SHP77 (cell line): ENCODE data around the gene TAS2R31.
"Not testable (repeated sequence)": the region's sequence is repeated elsewhere in the genome, so short reads cannot be mapped to it uniquely, and the experiment has no call there.

ENCODE experiments used
- DNase-seq, 2 experiments: peaks; one replicate each; lab custom pipeline; 2025; lab: John Stamatoyannopoulos, UW

TAS2R31 gene, protein sequence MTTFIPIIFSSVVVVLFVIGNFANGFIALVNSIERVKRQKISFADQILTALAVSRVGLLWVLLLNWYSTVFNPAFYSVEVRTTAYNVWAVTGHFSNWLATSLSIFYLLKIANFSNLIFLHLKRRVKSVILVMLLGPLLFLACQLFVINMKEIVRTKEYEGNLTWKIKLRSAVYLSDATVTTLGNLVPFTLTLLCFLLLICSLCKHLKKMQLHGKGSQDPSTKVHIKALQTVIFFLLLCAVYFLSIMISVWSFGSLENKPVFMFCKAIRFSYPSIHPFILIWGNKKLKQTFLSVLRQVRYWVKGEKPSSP

DNA sequence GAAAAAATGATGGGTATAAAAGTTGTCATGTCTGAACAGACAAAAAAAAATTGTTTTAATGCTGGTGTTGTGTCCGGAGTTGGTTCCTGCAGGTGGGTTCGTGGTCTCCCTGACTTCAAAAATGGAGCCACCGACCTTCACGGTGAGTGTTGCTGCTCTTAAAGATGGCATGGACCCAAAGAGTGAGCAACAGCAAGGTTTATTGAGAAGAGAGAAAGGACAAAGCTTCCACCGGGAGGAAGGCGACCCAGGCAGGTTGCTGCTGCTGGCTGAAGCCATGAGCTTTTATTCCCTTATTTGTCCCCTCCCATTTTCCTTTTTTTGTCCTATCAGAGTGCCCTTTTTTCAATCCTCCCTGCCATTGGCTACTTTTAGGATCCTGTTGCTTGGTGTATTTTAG lies at the start of gene TAS2R31:
TAS2R31 (minus strand) TSS at position 101 of the 400 bp plus-strand sequence; CDS start at position 29, 72 bp downstream.
- no peak for DNase-seq

DNA sequence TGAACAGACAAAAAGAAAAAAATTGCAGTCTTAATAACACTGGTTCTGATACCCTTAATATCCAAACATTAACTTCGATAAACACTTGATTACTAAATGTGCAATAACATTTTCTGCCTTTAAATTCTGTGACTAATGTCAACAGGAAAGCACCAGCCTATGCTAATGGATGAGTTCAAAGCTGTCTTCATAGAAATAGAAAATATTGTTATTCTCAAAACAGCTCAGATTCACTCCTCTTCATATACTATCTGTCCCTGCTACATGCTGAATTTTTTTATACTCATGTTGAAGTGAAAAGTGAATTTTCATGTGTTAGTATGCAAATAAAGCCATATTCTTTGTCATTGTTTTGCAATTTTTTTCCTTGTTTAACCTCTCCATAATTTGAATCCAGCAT lies 47.0 kb upstream of the TAS2R31 start:
- no peak for DNase-seq

DNA sequence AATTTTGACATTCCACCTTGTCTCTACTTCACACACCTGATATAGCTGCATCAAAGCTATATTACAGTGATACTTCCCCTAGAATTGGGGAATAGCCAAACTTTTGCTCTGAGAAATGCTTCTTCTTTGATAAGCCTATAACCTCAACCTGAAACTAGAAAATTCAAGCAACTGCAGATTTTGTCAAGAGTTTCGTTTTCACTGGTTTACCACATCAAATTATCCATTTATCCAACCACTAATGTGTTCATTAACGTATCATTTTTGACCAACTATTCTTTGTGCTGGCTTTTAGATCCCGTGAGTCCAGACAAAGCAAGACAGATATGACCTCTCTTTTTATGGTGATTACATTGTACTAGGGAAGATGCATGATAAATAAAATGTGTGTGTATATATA lies 44.4 kb upstream of the TAS2R31 start:
- no peak for DNase-seq

DNA sequence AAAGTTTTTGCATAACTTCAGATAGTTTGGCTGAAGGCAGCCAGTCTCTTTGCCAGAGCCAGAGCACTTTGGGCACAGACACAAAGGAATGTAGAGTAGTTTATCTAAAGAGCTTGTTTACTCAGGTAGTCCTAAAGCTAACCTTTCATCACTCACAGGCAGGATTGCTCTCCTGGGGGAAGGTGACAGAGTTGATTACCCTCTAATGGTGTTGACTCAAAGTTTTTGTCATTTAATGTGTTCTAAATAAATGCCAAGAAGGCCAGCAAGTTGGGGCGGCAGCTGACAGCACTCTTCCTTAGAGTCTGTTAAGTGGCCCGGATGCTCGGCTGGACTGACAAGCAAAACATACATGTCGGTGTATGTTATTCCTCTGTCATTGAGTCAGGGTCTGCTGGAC lies 40.2 kb upstream of the TAS2R31 start:
- DNase-seq, result no peak

DNA sequence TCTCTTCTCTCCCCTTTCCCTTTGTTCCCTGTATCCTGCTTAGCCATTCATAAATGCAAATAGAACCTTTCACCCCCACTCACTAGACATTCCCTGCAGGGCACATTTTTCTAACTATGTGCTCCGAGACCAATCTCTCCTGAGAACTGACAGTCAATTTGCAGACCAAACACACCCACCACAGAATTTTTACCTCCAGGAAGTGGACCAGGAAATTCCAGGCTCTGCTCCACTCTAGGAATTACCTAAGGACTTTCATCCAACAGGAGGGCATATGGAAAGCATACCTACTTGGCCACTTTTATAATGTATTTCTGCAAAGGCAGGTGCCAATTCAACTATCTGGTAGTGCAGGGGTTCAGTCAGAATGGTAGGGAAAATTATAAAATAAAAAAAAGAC lies 39.8 kb upstream of the TAS2R31 start:
- no peak for DNase-seq

DNA sequence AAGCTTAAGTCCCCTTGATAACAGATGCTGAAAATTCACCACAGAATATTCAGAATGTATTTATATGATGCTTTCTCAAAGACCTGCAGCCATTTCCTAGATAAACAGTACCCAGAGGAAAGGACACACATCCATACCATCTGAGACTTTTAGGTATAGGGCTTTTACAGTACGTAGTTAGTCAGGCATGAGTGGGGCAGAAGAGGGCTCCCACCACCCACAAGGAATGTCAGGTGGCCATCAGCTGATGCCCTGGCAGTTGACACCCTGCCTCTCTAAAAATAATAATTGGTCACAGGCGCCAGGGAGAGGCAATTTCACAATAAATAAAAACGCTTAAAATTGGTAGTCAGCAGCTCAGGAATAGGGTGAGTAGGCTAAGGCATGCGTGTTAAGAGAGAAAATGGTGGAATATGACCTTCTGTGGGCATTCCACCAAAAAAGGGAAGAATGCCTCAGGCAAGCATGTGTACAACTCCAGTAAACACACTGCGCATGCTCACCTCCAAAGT lies 38.7 kb upstream of the TAS2R31 start:
- no peak for DNase-seq

DNA sequence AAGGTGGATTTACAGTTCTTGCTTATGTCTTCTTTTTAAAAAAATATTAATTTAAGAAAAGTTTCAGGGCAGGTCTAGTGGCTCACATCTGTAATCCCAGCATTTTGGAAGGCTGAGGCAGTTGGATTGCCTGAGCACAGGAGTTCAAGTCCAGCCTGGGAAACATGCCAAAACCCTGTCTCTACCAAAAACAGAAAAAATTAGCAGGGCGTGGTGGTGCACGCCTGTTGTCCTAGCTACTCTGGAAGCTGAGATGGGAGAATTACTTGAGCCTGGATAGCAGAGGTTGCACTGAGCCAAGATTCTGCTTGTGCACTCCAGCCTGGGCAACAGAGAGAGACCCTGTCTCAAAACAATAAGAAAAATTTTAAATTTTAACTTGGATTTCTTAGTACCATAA lies 36.3 kb upstream of the TAS2R31 start:
- no peak for DNase-seq

DNA sequence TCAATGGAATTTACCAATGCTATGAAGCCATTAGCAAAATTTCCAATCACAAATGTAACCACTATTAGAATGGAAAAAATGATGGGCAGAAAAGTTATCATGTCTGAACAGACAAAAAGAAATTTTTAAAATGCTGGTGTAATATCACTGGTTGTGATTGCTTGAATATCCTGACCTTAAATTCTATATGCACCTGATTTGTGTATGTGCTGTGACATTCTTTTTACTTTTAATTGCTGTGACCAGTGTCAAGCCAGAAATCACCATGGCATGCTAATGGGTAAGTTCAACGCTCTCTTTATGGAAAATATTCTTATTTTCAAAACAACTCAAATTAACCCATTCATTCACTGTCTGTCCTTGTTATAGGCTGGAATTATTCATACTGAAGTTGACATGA lies 31.0 kb upstream of the TAS2R31 start, which contains the start of gene TAS2R46:
TAS2R46 (minus strand) TSS at position 101 of the 400 bp plus-strand sequence; CDS start at position 101, 0 bp downstream.
- not testable (repeated sequence) for DNase-seq

DNA sequence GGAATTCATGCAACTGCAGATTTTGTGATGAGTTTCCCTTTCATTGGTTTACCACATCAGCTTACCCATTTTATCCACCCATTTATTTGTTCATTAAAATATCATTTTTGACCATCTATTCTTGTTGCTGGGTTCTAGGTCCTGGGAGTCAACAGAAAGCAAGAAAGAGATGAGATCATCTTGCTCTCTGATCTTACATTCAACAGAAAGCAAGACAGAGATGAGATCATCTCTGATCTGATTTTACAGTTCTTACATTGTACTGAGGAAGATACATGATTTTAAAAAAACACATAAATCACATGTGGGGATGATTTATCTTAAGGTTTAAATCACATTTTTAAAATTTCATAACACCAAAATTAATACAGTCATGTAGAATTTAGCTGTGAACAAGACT lies 28.6 kb upstream of the TAS2R31 start:
- no peak for DNase-seq

DNA sequence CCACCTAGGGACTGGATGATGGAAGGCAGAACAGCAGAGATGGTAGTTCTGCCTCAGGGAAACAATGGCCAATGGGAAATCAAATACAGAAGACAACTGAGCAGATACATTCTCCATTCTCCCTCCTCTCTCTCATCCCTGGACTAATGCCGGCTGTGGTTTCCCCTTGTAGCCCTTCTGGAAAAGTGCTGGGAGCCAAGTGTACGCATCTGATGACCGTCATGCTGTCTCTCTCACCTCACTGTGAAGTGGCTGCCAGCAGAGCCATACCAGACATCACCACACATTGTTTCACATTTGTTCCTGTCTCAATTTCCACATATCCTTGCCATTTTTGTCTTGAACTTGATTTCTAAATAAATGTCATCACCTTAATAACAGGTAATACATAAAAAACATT lies 27.8 kb upstream of the TAS2R31 start:
- DNase-seq, result no peak

DNA sequence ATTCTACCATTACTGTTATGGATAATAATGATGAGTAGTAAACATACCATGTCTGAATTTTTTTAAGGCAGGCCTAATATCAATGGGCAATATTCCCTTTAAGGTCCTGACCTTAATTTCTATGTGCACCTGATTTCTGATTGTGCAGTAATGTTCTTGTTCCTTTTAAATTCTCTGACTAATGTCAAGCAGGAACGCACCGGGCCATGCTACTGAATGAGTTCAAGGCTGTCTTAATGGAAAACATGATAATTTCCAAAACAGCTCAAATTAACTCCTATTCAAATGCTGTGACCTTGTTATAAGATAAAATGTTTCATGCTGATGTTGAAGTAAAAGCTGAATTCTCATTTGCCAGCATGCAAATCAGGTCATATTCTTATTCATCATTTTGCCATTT lies 24.1 kb upstream of the TAS2R31 start:
- no peak for DNase-seq

DNA sequence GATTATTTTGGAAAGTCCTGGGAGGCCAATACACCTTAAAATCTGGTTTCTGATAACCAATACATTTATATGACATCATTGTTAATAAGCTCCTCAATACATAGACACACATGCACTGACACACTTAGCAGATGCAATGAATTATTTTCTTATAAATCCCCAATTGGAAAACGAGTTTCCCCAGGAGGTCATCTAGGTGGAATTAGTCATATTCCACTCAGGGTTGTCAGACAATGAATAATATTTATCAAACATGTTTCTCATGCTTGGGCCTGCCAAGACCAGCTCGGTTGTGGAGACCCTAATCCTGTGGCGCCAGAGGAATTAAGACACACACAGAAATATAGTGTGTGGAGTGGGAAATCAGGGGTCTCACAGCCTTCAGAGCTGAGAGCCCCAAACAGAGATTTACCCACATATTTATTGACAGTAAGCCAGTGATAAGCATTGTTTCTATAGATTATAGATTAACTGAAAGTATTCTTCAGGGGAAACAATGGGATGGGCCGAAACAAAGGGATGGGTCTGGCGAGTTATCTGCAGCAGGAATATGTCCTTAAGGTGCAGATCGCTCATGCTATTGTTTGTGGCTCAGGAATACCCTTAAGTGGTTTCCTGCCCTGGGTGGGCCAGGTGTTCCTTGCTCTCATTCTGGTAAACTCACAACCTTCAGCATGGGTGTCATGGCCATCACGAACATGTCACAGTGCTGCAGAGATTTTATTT lies 18.8 kb upstream of the TAS2R31 start:
- DNase-seq, result not testable (repeated sequence)

DNA sequence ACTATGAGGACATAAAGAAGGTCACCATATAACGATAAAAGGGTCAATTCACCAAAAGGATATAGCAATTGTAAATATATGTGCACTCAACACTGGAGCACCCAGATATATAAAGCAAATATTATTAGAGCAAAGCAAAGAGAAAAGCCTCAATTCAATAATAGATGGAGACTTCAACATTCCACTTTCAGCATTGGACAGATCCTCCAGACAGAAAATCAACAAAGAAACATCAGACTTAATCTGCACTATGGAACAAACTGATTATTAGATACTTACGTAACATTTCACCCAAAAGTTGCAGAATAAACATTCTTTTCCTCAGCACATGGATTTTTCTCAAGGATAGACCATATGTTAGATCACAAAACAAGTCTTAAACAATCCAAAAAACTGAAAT lies 10.2 kb upstream of the TAS2R31 start:
- not testable (repeated sequence) for DNase-seq

DNA sequence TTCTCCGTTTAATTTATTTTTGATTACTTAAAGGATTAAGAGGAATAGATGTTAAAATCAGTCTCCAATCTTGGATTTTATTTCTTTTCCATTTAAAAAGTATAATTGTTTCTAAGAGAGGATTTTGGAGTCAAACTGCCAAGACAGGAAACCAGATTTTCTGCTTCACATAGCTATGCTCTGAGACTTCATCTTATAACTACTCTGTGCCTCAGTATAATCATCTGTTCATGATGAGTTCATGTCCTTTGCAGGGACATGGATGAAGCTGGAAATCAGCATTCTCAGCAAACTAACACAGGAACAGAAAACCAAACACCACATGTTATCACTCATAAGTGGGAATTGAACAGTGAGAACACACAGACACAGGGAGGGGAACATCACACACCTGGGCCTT lies 9.0 kb upstream of the TAS2R31 start:
- DNase-seq, result no peak

DNA sequence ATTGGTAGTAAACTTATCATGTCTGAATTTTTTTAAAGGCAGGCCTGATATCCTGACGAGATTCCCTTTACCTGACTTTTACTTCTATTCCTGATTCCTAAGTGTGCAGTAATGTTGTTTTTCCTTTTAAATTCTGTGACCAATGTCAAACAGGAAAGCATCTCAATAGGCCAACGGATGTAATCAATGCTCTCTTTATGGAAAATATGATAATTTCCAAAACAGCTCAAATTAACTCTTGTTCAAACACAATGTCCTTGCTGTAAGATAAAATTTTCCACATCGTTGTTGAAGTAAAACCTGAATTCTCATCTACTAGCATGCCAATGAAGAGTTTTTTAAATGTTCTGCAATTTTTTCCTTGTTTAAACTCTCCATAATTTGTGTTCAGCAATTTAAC lies 8.0 kb upstream of the TAS2R31 start:
- DNase-seq, result no peak

DNA sequence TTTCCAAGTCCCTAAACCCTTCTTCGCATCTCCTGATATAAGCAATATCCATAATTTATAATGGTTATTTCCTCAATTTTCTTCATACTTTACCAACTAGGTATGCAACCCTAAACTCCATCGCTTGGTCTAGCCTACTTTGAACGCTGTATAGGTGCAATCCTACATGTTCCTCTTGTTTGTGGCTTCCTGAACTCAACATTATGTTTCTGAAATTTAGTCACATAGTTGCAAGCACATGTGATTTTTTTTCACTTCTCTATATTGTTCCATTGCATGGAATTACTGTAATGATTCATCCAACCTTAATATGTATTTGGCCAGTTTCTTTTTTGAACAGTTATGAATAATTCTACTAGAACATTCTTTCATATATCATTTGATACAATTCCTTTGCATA lies 2.8 kb upstream of the TAS2R31 start:
- DNase-seq, result not testable (repeated sequence)

DNA sequence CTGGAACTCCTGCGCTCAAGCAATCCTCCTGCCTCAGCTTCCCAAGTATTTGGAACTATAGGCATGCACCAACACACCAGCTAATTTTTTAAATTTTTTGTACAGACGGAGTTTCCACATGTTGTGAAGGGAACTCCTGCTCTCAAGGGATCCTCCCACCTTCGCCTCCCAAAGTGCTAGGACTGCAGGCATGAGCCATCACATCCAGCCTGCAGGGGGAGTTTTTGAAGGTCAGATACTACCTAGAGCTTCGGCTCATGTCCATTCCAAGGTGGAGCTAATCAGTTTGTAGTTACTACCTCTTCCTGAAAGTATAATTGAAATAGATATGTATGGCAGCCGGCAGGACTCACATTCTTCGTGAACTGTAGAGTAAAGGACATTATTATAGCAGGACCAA lies 5.1 kb downstream of the TAS2R31 start:
- DNase-seq, result no peak

DNA sequence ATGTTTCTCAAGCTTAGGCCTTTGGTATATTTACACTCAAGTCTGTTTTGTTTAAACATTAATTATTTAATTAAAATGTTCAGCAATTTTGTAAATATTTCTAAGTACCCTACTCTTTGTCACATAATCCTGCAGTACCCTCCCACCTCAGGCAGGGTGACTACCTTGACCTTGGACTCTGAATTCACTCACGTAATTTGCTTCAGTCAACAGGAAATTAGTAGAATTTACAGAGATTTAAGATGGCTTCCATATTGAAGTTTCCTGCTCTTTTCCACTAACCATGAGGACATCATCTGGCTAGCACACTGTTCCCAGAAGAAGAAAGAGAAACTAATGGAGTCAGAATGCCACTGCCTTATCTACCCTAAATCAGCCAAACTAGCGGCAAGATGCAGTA lies 7.8 kb downstream of the TAS2R31 start:
- no peak for DNase-seq

DNA sequence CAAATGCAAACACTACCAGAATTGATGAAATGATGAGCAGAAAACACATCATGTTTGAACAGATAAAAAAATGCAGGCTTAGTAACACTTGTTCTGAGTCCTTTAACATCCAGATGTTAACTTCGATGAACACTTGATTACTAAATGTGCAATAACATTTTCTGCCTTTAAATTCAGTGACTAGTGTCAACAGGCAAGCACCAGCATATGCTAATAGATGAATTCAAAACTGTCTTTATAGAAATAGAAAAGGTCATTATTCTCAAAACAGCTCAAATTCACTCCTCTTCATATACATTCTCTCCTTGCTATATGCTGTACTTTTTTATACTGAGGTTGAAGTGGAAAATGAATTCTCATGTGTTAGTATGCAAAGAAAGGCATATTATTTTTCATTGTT lies 8.7 kb downstream of the TAS2R31 start, which contains the start of gene TAS2R19:
TAS2R19 (minus strand) TSS at position 101 of the 400 bp plus-strand sequence; CDS start at position 52, 49 bp downstream.
- no peak for DNase-seq

DNA sequence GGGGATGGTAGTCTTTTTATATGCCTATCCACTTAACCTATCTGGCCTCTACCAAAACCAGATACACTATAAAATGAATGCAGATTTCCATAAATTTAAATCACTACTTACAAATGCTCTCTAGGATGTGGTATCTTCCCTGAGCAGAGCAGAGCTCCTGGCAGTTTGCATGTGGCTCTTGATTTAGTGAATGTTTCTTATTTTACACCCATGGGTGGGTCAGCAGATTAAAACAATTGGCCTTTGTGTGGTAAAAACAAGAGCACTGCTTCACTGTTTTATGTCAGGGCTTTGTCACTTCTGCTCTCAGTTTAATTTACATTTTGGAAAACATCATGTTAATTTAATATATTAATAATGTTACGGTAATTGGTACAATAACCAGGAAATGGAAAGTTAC lies 14.3 kb downstream of the TAS2R31 start:
- no peak for DNase-seq

DNA sequence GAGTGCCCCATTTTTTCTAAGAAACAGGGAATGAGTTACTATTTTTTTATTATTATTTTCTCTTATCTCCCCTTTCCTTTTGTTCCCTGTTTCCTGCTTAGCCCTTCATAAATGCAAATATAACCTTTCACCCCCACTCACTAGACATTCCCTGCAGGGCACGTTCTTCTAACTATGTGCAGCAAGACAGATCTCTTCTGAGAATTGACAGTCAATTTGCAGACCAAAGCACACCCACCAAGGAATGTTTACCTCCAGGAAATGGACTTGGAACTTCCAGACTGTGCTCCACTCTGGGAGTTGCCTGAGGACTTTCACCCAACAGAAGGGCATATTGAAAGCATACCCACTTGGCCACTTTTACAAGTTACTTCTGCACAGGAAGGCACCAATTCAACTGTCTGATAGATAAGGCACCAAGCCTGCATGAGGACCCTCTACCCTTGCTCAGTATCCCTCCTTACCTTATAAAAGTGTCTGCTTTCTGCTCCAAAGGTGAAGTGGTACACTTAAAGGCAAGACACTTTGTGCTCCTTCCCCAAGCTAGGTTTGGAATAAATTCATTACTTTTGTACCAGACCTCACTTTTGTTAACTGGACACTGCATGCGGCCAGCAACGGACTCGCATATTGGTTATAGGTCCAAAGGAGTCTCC lies 15.3 kb downstream of the TAS2R31 start:
- DNase-seq, result no peak

DNA sequence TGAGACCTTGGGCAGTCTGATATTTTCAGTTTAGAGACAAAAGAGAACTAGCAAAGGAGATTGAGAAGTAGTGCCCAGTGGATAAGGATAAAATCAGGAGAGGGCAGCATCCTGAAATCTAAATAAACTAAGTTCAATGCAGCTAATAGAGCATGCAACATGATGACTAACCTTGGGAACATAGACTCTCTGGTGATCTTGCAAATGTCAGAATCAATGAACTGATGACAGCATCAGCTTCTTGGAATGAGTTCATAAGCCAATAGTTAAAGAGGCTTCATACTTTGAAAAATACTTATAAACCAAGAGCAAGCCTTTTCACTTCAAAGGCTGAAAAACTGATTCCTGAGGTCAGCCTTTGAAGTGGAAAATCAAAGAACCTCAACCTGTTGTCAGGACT lies 17.0 kb downstream of the TAS2R31 start:
- DNase-seq, result no peak

DNA sequence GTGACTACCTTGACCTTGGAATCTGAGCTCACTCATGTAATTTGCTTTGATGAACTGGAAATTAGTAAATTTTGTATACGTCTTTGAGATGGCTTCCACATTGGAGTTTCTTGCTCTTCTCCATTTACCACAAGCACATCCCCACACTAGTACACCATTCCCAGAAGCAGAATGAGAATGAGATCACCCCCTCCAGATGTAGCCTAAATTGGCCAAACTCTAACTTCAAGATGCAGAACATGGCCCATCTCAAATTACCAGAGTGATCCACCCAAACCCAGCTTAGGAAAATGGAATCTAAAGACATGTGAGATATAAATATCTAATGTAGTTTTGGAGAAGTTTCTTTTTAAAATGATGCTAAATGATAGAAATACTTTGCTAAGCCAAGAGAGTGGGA lies 23.6 kb downstream of the TAS2R31 start:
- no peak for DNase-seq
